NCI-H345 (cell line): ENCODE results near the gene KCTD7.
"Not testable (repeated sequence)": the region's sequence is repeated elsewhere in the genome, so short reads cannot be mapped to it uniquely, and the experiment has no call there.

Source experiments
- DNase-seq: peaks from one replicate; lab custom pipeline; 2025; lab: John Stamatoyannopoulos, UW

Gene KCTD7

DNA sequence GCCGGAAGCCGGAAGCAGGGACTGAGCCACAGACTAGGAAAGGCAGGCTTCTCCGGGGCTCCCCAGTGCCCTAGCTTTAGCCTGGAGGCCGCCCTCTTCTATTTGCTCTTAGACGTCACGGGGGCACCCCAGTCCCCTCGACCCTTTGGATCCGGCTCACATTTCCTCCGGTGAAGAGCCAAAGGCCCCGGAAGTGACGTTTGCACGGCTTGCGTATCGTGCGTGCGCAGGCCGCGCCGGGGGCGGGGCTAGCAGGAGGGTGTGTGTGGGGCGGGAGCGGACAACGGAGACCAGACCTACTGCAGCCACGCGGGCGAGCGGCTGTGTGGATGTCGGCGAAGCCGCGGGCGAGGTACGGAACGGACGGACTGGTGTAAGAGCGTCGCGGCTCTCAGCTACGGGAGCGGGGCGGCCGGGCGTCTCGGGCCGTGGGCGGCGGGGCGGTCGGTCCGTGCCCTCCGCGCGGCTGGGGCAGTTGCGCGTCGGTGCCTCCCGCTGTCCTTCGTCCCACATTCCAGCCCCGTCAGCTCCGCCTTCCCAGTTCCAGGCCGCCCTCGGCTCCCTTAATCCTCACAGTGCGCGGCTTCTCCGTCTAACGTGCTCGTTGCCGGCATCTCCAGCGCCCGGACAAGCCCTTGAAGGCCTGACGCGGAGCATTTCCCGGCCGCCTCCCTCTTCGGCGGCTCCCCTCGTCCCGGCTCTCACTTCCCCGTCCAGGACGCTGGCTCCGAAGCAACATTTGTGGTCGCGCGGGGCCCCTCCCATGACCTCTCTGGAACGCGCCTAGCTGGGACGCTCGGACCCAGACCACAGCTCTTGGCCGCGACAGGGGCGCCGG lies 25.8 kb downstream of the KCTD7 start:
- DNase-seq = peak; percentile 98

DNA sequence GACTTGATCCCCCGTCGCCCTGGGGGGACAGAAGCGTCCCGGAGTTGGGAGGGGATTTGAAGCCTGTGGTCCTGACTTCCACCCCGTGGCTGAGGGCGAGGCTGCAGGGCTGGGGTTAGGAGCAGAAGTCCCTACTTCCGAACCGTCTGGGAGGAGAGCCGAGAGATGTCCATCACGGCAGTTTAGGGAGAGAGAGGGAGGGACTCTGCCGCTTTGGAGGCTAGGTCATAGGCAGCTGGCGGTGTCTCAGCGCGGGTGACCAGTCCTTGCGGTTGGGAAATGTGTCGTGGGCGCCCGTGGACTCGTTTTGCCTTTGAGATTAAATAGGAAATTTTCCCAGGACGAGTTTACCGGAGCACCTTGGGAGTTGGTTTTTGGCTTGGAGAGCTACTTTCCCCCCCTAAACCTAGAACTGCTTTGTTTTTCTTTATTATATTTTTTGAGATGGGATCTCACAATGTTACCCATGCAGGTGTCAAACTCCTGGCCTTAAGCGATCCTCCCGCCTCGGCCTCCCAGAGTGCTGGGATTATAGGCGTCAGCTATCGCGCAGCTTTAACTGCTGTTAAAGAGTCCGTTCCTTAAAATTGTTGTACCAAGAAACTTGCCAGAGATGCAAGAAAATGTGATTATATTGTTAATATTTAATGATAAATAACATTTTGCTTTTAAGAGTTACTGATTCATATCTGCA lies 26.6 kb downstream of the KCTD7 start:
- DNase-seq = not testable (repeated sequence)

DNA sequence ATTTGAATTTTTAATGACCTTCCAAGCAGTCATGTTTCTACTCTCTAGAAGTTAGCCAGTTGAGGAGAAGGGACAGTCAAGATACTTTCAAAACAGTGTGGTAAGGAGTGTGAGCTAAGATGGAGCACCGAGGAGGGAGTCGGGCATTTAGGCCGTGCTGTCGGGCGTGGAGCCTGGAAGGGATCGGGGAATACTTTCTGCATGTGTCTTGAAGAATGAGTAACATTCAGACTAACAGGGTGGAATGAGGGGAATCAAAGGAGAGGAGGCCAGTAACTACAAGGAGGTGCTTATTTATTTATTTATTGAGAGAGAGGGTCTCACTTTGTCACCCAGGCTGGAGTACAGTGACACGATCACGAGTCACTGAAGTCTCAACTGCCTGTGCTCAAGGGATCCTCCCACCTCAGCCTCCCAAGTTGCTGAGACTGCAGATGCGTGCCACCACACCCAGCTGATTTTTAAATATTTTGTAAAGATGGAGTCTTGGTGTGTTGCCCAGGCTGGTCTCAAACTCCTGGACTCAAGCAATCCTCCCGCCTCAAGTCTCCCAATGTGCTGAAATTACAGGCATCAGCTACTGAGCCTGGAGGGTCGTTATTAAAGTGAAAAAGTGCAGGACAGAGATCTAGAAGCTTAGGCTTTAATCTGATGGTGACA lies 27.3 kb downstream of the KCTD7 start:
- not testable (repeated sequence) for DNase-seq

DNA sequence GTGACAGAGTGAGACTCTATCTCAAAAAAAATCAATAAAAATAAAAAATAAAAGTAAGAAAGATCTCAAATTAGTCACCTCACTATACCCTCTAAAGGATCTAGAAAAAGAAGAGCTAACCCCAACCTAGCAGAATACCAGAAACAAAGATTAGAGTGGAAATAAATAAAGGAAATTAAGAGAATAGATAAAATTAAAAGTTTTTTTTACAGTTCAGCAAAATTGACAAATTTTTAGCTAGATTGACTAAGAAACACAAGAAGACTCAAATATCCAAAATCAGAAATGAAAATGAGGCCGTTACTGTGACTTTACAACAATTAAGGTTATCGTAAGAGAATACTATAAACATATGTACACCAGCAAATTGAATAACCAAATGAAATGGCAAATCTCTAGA lies 29.1 kb downstream of the KCTD7 start:
- no peak for DNase-seq

DNA sequence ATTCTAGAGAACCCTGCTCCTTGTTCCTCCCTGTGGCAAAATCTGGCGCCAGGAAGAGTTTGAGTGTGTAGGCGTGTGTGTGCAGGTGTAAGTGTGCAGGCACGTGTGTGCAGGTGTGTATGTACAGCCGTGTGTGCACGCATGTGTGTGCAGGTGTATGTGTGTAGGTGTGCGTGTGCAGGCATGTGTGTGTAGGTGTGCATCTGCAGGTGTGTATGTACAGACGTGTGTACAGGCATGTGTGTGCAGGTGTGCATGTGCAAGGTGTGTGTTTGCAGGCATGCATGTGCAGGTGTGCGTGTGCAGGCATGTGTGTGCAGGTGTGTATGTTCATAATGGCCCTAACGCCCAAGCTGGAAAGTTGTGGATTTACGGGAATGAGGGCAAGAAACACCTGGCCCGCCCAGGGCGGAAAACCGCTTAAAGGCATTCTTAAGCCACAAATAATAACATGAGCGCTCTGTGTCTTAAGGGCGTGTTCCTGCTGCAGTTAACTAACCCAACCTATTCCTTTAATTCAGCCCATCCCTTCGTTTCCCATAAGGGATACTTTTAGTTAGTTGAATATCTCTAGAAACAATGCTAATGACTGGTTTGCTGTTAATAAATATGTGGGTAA lies 34.1 kb downstream of the KCTD7 start:
- DNase-seq = no peak

DNA sequence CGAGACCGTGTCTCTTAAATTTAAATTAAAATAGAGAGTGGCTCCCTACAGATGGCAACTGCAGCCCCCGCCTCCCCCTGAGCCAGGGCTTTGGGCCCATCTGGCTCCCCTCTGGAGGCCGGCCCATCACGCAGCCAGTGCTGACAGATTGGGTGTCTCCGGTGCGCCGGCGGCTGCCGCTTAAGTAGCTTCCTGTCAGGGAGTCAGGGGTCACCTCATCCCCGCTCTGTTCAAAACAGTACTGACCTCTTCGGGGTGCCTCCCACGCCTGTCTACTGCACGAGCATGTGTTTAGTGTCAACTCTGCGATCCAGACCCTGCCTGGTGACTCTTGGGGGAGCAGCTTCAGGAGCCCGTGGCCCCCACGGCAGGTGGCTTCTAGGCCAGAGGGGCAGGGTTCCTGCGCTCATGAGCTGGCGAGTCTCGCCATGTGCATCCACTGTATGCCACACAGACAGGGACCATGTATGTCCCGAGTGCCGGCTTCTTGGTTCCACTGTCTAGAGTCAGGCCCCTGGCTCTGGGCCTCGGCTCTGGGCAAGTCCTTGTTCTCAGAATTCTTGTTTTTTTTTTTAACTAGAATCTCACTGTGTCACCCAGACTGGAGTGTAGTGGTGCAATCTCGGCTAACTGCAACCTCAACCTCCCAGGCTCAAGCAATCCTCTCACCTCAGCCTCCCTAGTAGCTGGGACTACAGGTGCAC lies 36.1 kb downstream of the KCTD7 start:
- no peak for DNase-seq

DNA sequence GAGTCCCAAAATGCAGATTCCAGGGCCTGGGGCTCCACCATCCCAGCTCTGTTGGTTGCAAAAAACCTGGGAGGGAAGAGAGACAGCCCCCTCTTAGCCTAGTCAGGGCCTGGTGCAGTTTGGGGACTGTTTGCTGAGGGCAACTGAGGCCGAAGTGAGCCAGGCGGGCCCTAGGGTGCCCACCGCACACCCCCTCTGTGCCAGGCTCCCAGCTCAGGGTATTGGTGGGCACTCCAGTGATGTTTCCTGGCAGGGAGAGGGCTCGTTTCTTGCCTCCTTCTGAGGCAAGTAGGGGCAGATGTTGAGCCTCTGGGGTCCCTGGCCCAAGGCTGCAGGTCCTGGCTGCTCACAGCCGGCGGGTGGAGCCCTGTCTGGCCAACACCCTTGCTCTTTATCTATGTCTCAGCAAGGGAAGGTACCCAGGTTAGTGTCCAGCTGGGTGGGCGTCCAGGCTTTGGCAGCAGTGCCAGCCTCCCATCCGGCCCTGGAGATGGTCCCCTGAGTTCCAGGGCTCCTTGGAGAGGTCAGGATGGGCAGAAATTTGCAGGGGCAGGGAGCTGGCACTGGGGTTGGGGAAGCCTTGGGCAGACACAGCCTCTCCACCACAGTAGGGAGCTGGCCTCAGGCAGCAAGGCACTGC lies 37.8 kb downstream of the KCTD7 start:
- no peak for DNase-seq

DNA sequence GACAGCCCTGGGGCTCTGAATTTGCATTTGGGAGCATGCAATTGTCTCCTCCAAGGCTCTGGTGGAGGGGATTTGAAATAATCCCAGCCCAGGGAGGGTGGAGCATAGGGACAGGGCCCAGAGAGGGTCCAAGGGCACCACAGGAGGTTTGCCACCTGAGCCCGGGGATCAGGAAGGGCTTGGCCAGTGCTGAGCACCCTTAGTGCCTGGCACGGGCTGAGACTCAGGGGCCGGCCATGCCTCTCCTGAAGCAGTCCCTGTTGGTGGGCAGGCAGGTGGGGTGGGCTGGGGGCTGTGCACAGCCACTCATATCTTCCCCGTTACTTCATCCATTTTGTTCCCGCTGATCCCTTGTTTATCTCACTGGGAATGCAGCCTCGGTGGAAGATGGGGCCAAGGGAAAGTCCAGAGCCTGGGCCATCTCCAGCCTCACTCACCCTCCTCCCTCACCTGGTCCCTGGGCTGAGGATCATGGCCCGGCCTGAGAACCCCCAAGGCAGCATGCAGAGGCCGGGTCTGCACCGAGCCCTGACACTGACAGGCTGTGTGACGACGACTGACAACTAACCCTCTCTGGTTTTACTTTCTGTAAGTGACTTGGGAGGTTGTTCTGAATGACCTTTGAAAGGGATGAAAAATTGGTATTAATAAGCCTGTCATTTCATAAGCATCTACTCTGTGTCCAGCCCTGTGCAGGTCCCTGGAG lies 38.5 kb downstream of the KCTD7 start:
- DNase-seq = no peak

DNA sequence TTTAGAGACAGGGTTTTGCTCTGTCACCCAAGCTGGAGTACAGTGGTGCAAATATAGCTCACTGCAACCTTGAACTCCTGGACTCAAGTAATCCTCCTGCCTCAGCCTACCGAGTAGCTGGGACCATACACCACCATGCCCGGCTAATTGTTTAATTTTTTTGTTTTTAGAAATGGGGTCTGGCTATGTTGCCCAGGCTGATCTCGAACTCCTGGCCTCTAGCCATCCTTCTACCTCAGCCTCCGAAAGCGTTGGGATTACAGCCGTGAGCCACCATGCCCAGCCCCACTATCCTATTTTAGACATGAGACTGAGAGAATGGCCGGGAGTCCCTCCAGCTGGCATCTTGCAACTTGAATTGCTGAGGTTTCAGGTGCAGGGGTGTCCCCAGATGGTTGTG lies 39.4 kb downstream of the KCTD7 start:
- DNase-seq = no peak

DNA sequence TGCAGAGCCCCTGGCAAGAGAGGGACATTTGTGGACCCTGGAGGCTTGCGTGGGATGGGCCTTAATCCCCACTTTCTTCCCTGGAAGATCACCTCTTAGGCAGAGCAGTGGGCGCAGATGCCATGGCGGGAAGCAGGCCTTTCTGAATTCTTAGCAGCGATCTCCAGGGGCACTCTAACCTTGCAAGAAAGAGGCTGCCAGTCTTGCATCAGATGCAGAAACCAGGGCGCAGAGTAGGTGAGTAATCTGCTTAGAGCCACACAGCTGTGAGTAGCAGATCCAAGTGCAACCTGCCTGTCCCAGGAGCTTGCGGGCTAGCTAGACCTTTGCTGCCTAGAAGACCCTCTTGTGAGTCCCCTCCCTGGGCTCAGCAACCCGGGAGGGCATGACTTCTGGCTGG lies 40.0 kb downstream of the KCTD7 start:
- no peak for DNase-seq

DNA sequence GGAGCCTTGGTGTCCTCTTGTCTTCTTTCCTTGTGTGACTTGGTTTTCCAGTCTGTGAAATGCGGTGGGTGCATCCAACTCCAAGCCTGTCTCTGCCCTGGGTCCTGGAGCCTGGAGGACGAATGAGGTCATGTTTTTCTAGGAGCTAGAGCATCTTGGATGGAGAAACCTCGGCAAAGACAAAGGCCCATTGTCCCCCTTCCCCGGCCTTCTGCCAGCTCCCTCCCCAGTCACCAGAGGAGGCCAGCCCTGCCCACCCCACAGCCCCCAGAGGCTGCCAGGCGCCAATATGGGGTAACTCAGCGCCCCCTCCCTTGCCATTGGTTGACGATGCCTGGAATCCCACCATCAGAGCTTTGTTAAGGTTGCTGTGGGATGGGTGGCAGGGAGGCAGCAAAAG lies 40.4 kb downstream of the KCTD7 start:
- DNase-seq = no peak

DNA sequence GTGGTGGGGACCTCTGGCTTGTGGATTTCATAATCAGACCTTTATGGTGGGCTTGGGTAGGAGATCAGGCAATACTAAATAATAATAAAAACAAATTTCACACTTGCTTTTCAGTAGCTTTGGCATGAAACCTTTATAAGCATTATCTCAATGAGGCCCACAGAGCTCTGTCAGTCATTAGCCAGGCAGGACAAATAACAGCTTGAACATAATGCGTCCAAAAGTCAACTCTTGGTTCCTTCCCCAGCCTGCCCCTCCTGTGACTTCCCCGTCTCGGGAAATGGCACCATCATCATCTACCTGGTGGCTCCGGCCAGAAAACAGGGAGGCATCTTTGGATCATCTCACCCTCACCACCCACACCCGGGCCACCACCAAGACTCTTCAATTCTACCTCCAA lies 40.8 kb downstream of the KCTD7 start:
- no peak for DNase-seq

DNA sequence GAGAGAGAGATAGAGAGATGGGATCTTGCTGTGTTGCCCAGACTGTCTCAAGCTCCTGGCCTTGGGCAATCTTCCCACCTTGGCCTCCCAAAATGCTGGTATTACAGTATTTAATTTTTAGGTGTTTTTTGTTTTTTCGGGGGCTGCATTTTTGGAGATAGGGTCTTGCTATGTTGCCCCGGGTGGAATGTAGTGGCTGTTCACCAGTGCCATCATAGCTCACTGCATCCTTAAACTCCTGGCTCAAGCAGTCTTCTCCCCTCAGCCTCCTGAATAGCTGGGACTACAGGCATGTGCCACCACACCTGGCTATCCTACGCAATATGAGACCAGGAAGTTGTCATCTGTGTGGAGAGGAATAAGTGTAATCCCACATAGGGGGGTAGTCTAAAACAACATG lies 42.4 kb downstream of the KCTD7 start:
- DNase-seq = no peak

DNA sequence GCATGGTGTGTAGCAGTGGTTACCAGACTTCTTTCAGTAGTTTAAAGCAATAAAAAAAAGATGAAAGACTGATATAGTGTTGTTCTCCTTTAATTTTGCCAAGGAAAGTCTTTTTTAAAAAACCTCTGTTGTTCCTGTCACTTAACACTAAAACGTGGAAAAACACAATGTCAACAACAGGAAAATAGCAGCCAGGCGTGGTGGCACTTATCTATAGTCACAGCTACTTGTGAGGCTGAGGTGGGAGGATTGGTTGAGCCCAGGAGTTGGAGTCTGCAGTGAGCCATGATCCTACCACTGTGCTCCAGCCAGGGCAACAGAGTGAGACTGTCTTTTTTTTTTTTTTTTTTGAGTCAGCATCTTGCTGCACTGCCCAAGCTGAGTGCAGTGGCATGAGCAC lies 42.8 kb downstream of the KCTD7 start:
- not testable (repeated sequence) for DNase-seq

DNA sequence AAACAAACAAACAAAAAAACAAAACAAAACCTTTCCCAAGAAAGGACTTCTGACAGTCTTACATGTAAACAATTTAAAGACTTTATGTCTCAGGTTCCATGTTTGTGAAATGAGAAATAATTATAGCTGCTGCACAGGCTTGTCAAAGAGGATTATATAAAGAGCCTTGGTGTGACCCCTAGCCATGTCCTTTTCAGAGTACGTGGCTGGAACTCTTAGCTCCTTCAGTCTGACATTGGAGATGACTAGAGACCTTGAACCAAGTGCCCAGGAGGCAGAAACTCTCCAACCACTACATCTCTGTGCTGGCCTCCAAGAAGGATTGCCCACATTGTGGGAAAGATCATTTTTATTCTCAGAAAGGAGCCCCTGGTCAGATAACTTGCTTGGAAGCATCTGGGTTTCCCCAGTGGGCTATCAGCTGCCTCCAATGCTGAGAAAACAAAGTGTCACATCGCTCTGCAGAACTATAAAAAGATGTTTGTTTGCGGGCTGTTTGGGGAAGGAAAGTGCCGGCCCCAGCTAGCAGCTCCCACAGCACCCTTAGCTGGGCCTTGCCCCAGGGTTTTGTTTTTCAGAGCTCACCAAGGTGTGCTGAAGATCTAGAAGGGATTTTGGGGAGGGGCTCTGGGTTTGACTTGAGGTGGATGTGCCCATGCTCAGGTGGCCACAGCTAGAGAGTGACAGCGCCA lies 43.9 kb downstream of the KCTD7 start:
- not testable (repeated sequence) for DNase-seq

DNA sequence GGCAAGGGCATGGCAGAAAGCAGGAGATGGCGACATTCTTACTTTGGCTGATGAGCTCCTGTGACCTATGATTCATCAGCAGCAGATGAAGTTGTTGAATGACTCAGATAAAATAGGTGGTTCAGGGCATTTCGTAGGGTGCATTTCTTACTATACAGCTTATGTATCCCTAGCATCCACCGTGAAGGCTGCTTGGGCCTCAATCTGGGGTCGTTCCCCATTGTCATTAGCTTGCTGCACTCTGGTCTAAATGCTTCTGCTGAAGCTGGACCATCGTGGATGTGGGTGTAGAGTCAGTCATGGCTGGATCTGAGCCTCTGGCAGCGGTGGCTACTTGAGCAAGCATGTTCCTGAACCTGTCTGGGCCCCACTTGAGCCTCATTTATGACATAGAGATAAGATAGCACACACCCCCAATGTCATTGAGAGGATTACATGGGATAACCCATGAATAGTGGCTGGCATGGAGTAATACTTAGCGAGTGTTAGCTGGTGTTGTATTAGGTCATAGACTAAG lies 44.5 kb downstream of the KCTD7 start:
- not testable (repeated sequence) for DNase-seq

DNA sequence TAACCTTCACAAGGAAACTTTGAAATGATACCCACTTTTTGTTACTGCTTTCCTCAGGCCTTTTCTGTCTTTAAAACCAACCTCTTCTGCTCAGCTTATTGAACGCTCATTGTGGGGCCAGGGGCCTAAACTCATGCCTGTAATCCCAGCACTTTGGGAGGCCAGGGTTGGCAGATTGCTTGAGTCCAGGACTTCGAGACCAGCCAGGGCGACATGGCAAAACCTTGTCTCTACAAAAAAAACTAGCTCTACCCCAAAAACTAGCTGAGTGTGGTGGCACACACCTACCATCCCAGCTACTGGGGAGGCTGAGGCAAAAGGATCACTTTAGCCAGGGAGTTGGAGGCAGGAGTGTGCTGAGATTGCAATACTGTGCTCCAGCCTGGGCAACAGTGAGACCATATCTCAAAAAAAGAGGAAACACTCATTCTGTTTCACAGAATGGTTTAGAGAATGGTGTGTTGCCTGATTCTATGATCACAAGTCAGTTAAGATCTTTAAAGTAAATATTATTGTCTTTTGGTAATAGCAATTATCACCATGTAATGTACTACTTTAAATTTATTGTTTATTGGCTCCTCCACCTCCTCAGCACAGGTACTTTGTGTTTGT lies 51.1 kb downstream of the KCTD7 start:
- no peak for DNase-seq

DNA sequence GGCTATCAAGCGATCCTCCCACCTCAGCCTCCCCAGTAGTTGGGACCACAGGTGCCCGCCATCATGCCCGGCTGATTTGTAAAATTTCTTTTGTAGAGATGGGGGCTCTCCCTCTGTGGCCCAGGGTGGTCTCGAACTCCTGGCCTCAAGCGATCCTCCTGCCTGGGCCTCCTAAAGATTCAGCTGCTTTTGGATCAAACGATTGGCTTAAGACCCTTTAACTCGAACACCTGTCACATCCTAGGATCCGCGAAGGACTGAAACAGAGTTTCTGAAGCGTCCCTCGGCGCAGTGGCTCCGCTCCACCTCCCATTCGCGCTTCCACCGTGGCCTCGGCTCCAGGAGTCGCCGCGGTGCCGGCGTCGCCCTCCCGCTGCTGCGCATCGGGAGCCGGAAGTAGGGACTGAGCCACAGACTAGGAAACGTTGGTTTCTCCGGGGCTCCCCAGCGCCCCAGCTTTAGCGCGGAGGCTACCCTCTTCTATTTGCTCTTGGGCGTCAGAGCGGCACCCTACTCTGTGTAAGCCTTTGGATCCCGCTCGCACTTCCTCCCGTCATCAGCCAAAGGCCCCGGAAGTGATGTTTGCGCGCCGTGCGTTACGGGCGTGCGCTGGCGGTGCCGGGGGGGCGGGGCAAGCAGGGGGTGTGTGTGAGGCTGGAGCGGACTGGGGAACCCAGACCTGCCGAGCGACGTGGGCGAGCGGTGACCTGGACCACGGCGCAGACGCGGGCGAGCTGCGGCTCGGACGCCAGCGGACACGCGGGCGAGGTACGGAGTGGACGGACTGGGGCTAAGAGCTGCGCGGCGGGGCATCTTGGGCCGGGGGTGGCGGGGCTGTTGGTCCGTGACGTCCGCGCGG lies 53.0 kb downstream of the KCTD7 start:
- DNase-seq = peak; percentile 95
